ENCODE measurements around the gene CD27.

GRCh38 chr12:6451348-6452244, 6.8 kb downstream of the CD27 start, which contains the start of gene TAPBPL:
- TF ChIP-seq CTCF (IDR thresholded peaks at IDR 0.05) (peak in 1 of 5 experiments; percentile 15), POLR2A (IDR thresholded peaks at IDR 0.05) (peak; percentile 56 to 80), EP300 (IDR thresholded peaks at IDR 0.05) (peak in 1 of 2 donors; percentile 93)

Data from tibial nerve (tissue), 4 donors.